ENCODE measurements around the gene CCDC71.

Gene CCDC71

DNA sequence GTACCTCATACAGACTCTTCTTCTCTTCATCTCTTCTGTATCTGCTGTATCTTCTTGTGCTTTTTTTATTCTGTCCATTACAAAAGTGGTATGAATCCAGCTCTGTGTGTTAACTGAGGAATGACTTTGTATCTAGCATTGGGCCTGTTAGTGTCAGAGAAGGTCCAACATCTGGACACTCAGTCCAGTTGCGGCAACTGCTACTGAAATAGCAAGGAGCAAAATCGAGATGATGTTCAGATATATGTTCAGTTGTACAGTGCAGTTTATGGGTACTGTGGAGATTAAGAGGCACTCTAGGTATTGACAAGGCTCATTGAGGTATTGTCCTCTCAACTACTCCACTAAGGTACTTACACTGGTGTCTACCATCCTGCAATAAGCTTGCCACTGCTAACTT, 47.9 kb upstream of the CCDC71 start (continued):
- TF ChIP-seq, protein P1, sequence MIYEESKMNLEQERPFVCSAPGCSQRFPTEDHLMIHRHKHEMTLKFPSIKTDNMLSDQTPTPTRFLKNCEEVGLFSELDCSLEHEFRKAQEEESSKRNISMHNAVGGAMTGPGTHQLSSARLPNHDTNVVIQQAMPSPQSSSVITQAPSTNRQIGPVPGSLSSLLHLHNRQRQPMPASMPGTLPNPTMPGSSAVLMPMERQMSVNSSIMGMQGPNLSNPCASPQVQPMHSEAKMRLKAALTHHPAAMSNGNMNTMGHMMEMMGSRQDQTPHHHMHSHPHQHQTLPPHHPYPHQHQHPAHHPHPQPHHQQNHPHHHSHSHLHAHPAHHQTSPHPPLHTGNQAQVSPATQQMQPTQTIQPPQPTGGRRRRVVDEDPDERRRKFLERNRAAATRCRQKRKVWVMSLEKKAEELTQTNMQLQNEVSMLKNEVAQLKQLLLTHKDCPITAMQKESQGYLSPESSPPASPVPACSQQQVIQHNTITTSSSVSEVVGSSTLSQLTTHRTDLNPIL (CRISPR knock-in tag; IDR thresholded peaks at IDR 0.05; ENCODE audit: low read depth), result no peak
- no peak for TF ChIP-seq ZNF565 (CRISPR knock-in tag; conservative IDR thresholded peaks at IDR 0.05; ENCODE audit: low read depth)

DNA sequence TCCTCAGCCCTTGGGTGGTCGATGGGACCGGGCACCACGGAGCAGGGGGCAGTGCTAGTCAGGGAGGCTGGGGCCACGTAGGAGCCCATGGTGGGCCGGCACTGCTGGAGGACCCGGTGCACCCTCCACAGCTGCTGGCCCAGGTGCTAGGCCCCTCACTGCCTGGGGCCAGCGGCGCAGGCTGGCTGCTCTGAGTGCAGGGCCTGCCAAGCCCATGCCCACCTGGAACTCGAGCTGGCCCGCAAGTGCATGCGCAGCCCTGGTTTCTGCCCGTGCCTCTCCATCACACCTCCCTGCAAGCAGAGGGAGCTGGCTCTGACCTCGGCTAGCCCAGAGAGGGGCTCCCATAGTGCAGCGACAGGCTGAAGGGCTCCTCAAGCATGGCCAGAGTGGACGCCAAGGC, 47.4 kb upstream of the CCDC71 start:
- no peak for ATAC-seq
- TF ChIP-seq, protein P2, sequence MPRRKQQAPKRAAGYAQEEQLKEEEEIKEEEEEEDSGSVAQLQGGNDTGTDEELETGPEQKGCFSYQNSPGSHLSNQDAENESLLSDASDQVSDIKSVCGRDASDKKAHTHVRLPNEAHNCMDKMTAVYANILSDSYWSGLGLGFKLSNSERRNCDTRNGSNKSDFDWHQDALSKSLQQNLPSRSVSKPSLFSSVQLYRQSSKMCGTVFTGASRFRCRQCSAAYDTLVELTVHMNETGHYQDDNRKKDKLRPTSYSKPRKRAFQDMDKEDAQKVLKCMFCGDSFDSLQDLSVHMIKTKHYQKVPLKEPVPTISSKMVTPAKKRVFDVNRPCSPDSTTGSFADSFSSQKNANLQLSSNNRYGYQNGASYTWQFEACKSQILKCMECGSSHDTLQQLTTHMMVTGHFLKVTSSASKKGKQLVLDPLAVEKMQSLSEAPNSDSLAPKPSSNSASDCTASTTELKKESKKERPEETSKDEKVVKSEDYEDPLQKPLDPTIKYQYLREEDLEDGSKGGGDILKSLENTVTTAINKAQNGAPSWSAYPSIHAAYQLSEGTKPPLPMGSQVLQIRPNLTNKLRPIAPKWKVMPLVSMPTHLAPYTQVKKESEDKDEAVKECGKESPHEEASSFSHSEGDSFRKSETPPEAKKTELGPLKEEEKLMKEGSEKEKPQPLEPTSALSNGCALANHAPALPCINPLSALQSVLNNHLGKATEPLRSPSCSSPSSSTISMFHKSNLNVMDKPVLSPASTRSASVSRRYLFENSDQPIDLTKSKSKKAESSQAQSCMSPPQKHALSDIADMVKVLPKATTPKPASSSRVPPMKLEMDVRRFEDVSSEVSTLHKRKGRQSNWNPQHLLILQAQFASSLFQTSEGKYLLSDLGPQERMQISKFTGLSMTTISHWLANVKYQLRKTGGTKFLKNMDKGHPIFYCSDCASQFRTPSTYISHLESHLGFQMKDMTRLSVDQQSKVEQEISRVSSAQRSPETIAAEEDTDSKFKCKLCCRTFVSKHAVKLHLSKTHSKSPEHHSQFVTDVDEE (CRISPR knock-in tag; IDR thresholded peaks at IDR 0.05), result no peak
- no peak for TF ChIP-seq ZNF70 (CRISPR knock-in tag; IDR thresholded peaks at IDR 0.05)
- no peak for TF ChIP-seq ZNF8 (CRISPR knock-in tag; IDR thresholded peaks at IDR 0.05)
- TF ChIP-seq, protein P1 (CRISPR knock-in tag; IDR thresholded peaks at IDR 0.05; ENCODE audit: low read depth), result no peak
- no peak for TF ChIP-seq CSDC2 (CRISPR knock-in tag; IDR thresholded peaks at IDR 0.05)
- TF ChIP-seq TOX (CRISPR knock-in tag; IDR thresholded peaks at IDR 0.05; ENCODE audit: borderline replicate concordance), result no peak
- TF ChIP-seq ZC3H10 (CRISPR knock-in tag; IDR thresholded peaks at IDR 0.05), result no peak
- TF ChIP-seq ZNF565 (CRISPR knock-in tag; conservative IDR thresholded peaks at IDR 0.05; ENCODE audit: low read depth), result no peak
- TF ChIP-seq PPARA (CRISPR knock-in tag; IDR thresholded peaks at IDR 0.05; ENCODE audit: borderline replicate concordance), result no peak
- TF ChIP-seq, protein P3, sequence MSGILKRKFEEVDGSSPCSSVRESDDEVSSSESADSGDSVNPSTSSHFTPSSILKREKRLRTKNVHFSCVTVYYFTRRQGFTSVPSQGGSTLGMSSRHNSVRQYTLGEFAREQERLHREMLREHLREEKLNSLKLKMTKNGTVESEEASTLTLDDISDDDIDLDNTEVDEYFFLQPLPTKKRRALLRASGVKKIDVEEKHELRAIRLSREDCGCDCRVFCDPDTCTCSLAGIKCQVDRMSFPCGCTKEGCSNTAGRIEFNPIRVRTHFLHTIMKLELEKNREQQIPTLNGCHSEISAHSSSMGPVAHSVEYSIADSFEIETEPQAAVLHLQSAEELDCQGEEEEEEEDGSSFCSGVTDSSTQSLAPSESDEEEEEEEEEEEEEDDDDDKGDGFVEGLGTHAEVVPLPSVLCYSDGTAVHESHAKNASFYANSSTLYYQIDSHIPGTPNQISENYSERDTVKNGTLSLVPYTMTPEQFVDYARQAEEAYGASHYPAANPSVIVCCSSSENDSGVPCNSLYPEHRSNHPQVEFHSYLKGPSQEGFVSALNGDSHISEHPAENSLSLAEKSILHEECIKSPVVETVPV (CRISPR knock-in tag; IDR thresholded peaks at IDR 0.05), result no peak

DNA sequence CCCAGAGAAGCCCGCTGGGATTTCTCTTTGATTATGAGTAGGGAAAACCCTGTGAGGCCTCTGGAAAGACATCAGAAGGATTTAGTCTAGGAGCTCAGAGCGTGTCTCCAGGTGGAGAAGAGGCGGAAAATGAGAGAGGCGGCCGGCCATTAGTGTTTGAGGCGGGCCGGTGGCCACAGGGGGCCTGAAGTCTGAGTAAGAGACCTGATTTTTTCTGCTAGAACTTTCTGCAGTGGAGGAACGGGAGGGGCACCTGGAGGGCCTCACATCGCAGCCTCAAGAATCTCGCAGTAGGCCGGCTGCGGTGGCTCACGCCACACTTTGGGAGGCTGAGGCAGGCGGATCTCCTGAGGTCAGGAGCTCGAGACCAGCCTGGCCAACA, 33.8 kb upstream of the CCDC71 start:
- no peak for ATAC-seq
- no peak for TF ChIP-seq ZFP30 (CRISPR knock-in tag; IDR thresholded peaks at IDR 0.05)
- TF ChIP-seq CSDC2 (CRISPR knock-in tag; IDR thresholded peaks at IDR 0.05), result no peak
- no peak for TF ChIP-seq TCF4 (CRISPR knock-in tag; IDR thresholded peaks at IDR 0.05; ENCODE audit: borderline replicate concordance)
- TF ChIP-seq ARNTL (CRISPR knock-in tag; IDR thresholded peaks at IDR 0.05; ENCODE audit: borderline replicate concordance, low read depth), result no peak
- TF ChIP-seq TOX (CRISPR knock-in tag; IDR thresholded peaks at IDR 0.05; ENCODE audit: borderline replicate concordance), result no peak

DNA sequence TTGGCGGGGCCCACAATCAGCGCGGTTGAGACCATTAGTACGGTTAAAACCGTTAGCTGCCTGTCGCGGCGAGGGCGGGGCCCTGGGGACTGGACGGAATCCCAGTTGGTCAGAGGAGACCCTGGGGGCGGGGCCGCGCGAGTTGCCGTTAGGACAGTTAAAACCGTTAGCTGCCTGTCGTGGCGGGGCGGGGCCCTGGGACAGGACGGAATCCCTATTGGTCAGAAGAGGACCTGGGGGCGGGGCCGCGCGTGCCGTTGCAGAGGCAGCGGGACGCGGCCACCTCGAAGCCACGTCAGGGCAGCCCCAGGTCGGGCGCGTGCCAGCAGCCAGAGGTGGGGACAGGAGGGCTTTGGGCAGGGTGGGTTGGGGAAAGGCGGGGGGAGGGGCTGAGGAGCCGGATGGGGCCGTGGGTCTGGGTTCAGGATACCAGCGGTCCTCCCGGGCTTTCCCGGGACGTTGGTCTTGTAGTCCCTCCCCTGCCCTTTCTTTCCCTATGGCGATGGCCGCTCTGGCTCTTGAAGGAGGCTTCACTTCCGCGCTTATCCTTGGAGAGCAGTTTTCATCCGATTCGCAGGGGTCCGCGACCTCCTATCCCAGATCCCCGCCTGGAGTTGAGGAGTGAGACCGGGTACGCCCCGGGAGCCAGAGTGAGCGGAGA, 33.2 kb upstream of the CCDC71 start:
- ATAC-seq, result no peak
- TF ChIP-seq TOX (CRISPR knock-in tag; IDR thresholded peaks at IDR 0.05; ENCODE audit: borderline replicate concordance) (no peak), ZNF8 (CRISPR knock-in tag; IDR thresholded peaks at IDR 0.05) (no peak), ZNF70 (CRISPR knock-in tag; IDR thresholded peaks at IDR 0.05) (no peak), BACH2 (CRISPR knock-in tag; IDR thresholded peaks at IDR 0.05; ENCODE audit: borderline replicate concordance) (no peak), ISL1 (CRISPR knock-in tag; IDR thresholded peaks at IDR 0.05) (no peak), ZFP30 (CRISPR knock-in tag; IDR thresholded peaks at IDR 0.05) (no peak)
- TF ChIP-seq, protein P4, sequence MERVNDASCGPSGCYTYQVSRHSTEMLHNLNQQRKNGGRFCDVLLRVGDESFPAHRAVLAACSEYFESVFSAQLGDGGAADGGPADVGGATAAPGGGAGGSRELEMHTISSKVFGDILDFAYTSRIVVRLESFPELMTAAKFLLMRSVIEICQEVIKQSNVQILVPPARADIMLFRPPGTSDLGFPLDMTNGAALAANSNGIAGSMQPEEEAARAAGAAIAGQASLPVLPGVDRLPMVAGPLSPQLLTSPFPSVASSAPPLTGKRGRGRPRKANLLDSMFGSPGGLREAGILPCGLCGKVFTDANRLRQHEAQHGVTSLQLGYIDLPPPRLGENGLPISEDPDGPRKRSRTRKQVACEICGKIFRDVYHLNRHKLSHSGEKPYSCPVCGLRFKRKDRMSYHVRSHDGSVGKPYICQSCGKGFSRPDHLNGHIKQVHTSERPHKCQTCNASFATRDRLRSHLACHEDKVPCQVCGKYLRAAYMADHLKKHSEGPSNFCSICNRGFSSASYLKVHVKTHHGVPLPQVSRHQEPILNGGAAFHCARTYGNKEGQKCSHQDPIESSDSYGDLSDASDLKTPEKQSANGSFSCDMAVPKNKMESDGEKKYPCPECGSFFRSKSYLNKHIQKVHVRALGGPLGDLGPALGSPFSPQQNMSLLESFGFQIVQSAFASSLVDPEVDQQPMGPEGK (CRISPR knock-in tag; IDR thresholded peaks at IDR 0.05; ENCODE audit: borderline replicate concordance), result no peak
- TF ChIP-seq, protein P5, sequence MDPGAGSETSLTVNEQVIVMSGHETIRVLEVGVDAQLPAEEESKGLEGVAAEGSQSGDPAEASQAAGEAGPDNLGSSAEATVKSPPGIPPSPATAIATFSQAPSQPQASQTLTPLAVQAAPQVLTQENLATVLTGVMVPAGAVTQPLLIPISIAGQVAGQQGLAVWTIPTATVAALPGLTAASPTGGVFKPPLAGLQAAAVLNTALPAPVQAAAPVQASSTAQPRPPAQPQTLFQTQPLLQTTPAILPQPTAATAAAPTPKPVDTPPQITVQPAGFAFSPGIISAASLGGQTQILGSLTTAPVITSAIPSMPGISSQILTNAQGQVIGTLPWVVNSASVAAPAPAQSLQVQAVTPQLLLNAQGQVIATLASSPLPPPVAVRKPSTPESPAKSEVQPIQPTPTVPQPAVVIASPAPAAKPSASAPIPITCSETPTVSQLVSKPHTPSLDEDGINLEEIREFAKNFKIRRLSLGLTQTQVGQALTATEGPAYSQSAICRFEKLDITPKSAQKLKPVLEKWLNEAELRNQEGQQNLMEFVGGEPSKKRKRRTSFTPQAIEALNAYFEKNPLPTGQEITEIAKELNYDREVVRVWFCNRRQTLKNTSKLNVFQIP (CRISPR knock-in tag; IDR thresholded peaks at IDR 0.05; ENCODE audit: borderline replicate concordance, low read depth), result no peak

All from SK-N-SH treated with all-trans-retinoic acid at 6 μM for 48 hours (cell line).